Measurements from ENCODE around the gene CRYBG2.
"Not testable (repeated sequence)": the region's sequence is repeated elsewhere in the genome, so short reads cannot be mapped to it uniquely, and the experiment has no call there.

The CRYBG2 gene

DNA sequence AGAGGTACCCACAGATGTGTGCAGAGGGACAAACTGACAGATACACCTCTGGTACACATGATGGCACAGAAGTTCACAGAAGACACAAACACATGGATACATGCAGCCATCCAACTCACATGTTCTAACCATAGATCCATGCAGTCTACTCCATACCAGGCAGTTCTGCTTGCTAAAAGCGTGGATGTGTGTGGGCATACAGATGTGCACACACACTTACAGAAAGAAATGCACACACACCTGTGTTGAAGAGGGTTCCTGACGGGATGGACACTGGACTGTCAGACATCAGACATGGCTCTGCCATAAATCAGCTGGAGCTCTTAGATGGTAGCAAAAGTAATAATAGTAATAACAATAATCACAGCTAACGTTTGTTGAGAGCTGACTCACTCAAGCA is 29.4 kb downstream of the CRYBG2 start:
- DNase-seq (ENCODE audit: insufficient read length, low spot score) (no peak), FAIRE-seq (no peak)

DNA sequence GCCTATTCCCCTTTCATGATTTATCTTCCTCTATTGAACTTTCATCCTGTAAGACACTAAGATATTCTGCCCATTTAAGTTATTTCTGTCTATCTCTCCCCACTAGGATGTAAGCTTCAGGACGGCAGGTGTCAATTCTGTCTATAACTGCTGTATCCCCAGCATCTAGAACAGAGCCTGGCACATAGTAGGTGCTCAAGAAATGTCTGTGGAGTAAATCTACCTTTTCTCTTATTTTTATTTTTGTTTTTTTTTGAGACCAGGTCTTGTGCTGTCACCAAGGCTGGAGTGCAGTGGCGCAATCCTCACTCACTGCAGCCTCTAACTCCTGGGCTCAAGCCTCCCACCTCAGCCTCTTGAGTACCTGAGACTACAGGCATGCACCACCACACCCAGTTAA is 30.5 kb downstream of the CRYBG2 start:
- FAIRE-seq (no peak), DNase-seq (ENCODE audit: insufficient read length, low spot score) (no peak)

DNA sequence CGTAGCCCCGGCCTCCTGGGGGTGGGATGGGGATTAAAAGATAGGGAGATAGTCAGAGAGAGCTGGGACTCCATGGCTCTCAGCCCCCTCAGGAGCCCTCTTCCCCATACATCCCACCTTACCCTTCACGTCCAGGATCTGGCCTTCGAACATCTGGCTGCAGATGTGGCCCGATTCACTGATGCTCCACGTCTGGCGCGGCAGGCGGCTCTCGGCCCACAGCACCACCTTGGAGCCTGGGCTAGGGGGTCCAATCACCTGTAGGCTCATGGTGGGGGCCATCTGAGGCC is 31.9 kb downstream of the CRYBG2 start:
- no peak for FAIRE-seq

DNA sequence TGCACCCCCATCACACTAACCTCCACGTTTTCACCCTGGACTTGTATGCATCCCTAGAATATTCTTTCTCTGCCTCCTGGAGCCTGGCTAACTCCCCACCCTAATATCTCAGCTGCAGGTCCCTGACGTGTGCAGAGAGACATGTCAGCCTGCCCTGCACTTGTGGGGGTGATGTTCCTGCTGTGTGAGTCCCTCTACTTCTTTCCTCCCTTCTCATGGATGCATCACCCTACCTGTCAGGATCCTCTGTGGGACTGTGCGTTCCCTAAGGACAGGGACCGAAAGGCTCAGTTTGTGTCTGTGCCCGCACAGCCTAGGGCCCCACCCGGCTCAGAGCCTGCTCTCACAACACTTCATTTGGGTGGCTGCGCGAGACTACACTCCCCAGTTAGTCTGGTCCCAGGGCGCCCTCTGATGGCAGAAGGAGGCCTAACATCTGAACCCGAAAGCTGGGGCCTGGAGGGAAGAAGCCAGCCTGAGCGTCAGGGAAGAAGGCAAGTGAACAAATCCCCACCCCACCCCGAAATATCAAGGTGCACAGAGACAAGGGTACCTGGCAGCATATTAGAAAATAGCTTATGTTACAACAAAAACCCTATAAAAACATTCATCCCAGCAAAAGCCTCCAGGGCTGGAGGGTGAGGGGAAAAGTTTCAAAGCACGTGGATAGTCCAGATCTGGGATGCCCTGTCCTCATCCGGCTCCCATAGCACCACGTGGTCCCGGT is 32.5 kb downstream of the CRYBG2 start:
- FAIRE-seq (peak; percentile 96), DNase-seq (ENCODE audit: insufficient read length, low spot score) (peak; percentile 91)

More for the DNA sequence above, 31.9 kb downstream of the CRYBG2 start:
- no peak for DNase-seq (ENCODE audit: insufficient read length, low spot score)

- FAIRE-seq, result peak; percentile 14
These were observed 33.0 kb downstream of the CRYBG2 start for GRCh38 chr1:26320896-26321295.

GRCh38 chr1:26318338-26319064 is 35.4 kb downstream of the CRYBG2 start:
- FAIRE-seq (peak; percentile 93), DNase-seq (ENCODE audit: insufficient read length, low spot score) (no peak)

More at GRCh38 chr1:26320896-26321295, 33.0 kb downstream of the CRYBG2 start:
- DNase-seq (ENCODE audit: insufficient read length, low spot score), result no peak

DNA sequence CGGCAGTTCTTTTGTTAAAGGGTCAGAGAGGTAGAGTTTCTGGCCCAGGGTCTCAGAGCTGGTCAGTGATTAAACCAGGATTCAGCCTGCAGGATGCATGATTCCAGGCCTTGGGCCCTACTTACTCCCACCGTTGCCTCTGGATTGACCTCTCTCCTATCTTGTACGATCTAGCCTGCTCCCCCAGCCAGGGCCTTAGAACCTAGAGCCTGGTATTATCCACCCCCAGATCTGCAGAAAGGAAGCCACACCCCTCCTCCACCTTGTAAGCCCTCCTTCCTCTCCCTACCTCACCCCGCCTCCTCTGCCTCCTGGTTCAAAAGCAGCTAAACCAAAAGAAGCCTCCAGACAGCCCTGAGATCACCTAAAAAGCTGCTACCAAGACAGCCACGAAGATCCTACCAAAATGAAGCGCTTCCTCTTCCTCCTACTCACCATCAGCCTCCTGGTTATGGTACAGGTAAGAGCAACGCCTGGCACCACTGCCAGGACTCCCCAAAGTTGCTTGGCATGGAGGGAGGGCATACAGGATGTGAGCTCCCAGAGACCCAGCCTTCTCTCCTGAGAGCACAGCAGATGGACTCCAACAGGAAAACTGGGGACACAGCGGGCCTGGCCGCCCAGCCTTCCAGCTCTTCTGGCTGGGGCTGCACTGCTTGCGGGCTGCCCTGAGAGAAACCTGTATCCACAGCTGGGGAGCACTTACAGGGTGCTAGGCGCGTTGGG is 36.2 kb downstream of the CRYBG2 start, which contains the start of gene CD52:
TSS of gene CD52 (plus strand) at position 347 of the 726 bp plus-strand sequence. CDS start at position 407, 60 bp downstream.
- DNase-seq (ENCODE audit: insufficient read length, low spot score) (peak; percentile 56), FAIRE-seq (peak; percentile 100)

GRCh38 chr1:26317146-26317545 is 36.8 kb downstream of the CRYBG2 start:
- FAIRE-seq (no peak), DNase-seq (ENCODE audit: insufficient read length, low spot score) (no peak)

DNA sequence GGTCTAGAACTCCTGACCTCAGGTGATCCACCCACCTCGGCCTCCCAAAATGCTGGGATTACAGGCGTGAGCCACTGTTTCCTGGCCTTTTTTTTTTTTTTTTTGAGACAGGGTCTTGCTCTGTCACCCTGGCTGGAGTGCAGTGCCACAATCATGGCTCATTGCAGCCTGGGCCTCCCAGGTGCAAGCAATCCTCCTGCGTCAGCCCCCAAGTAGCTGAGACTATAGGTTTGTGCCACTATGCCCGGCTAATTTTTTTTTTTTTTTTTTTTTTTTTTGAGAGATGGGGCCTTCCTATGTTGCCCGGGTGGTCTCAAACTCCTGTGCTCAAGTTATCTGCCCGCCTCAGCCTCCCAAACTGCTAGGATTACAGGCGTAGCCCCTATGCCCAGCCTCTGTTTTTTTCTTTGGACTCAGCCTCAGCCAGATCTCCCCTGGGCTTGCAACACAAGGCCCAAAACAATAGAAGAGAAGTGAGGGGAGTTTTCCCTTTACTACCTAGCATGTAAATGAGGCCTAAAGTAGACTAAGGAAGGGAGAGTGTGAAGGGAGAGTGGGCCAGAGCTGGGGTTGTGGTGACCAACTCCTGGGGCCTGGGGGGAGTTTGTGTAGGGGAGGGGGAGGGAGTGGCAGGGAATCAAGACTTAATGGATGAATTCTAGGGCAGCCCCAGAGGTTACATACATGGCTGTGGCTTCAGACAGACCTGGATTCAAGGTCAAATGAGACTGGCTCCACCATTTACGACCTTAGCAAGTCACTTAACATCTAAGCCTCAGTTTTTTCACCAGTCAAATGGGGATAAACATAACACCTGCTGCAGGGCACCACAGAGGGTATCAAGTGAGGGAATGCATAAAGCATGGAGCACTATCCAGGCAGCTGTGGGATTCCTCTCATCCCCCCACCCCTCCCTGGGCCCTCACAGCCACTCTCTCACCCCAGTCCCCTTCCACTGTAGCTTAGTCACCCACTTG is 37.8 kb downstream of the CRYBG2 start:
- FAIRE-seq, result peak; percentile 81
- no peak for DNase-seq (ENCODE audit: insufficient read length, low spot score)

GRCh38 chr1:26314501-26314900 is 39.4 kb downstream of the CRYBG2 start:
- peak; percentile 65 for FAIRE-seq
- no peak for DNase-seq (ENCODE audit: insufficient read length, low spot score)

GRCh38 chr1:26307966-26308899 is 45.7 kb downstream of the CRYBG2 start:
- FAIRE-seq, result not testable (repeated sequence)

GRCh38 chr1:26307363-26307781 is 46.6 kb downstream of the CRYBG2 start:
- FAIRE-seq, result peak; percentile 81
- DNase-seq (ENCODE audit: insufficient read length, low spot score), result no peak

More at GRCh38 chr1:26307966-26308899, 45.7 kb downstream of the CRYBG2 start:
- DNase-seq (ENCODE audit: insufficient read length, low spot score), result not testable (repeated sequence)

DNA sequence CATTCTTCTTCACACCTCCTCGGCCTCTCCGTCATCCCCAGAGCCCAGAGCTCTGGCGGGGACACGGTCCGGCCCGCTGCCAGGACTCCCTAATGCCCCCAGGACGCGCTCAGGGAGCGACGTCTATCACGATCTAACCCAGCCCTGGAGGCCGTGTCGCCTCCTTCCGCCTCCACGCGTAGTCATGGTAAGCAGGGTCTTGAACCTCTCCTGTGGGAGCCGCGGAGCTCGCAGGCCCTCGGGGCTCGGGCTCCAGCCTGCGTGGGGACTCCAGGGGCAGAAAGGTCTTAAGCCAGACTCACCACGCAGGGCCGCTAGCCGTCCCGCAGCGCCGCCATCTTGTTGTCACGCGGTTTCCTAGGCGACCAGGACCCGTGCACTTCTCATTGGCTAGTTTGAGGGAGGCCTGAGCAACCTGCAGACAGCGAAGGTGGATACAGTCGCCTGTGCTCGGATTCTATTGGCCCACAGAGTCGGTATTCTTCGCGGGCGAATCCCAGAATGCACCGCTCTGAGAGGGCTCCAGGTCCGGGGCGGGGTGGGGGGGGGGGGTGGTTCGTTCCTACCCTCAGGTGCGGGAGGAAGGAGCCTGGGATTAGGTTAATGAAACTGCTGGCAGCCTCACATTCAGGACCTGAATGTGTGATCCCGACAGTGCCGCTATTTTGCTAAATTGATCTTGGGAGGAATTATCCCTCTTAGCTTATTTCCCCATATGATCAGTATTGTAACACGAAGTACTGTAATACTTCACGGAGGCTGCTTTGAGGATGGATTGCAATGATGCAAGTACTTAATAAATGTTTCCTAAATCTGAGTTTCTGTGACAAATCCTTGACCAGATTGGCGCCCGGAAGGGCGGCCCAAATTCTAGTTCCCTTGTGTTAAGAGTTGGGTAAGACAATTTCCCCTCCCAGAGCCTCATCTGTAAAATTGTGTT is 47.4 kb downstream of the CRYBG2 start, which contains the start of gene UBXN11:
TSS of gene UBXN11 (minus strand) at position 347 of the 940 bp plus-strand sequence. CDS start 3,753 bp downstream, outside the sequence.
- FAIRE-seq (peak; percentile 98), DNase-seq (ENCODE audit: insufficient read length, low spot score) (peak; percentile 99)

- no peak for FAIRE-seq
- DNase-seq (ENCODE audit: insufficient read length, low spot score), result no peak
These were observed 48.2 kb downstream of the CRYBG2 start for GRCh38 chr1:26305667-26306289.

DNA sequence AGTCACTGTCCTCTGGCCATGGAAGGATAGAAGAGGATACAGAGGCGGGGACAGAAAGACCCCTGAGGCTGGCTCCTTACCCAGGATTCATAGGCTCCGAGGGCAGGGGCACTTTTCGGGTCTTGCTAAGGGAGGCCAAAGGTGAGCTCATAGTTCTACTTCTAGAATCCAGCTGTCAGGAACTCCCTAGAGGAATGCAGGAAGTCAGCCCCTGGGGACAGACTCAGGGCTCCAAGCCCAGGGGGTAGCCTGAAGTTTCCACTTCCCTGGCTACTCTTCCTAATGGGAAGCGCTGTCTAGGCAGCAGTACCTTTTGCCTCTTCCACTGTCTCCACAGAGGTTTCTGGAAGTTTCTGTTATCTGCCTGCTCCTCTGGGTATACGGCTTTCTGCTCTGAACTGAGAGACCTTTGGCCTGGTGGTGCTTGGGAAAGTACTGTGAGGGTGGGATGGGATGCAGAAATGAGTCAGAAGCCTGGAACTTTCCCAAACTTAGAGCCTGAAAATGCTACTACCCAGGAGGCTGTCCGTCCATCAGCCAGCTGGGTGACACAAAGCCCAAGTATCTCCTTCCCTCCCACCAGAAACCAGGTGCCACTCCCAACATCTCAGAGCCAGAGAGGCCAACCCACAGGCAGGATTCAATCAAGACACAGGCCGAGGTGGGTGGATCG is 51.1 kb downstream of the CRYBG2 start:
- FAIRE-seq, result no peak

GRCh38 chr1:26300578-26301275 is 53.2 kb downstream of the CRYBG2 start:
- FAIRE-seq (no peak), DNase-seq (ENCODE audit: insufficient read length, low spot score) (no peak)

More for the DNA sequence above, 51.1 kb downstream of the CRYBG2 start:
- DNase-seq (ENCODE audit: insufficient read length, low spot score), result no peak
